RKO (cell line): ENCODE measurements around the gene HCAR3.

ENCODE experiments used
- DNase-seq: peaks from one replicate; pipeline ENCODE4 v3.0.0-alpha.2; 2016; ENCODE audit warnings: low spot score

The HCAR3 gene

GRCh38 chr12:122669397-122670070 lies 47.1 kb downstream of the HCAR3 start:
- no peak for DNase-seq

GRCh38 chr12:122668268-122668667 lies 48.3 kb downstream of the HCAR3 start:
- DNase-seq, result no peak

- no peak for DNase-seq
These were observed 50.9 kb downstream of the HCAR3 start for GRCh38 chr12:122665759-122666158.

GRCh38 chr12:122665349-122665748 lies 51.3 kb downstream of the HCAR3 start:
- DNase-seq, result no peak
